Ovary (tissue), 9 donors: ENCODE results near the gene HPSE2. TPM values are rescaled to one million over a fixed set of nuclear protein-coding genes. Genes with fewer than 3 reads are reported as not detected.

ENCODE experiments used
- DNase-seq, 5 donors: peaks; one replicate each; pipeline ENCODE4 v3.0.0-alpha.2; 2019 to 2020
- H3K27ac ChIP-seq, 2 donors: fragments of 200-600 bp; one replicate each; pipeline versions ENCODE4 v1.5.1 to v1.8.0; 2019 to 2022
- H3K27me3 ChIP-seq: fragments of 200-600 bp; one replicate; pipeline ENCODE4 v1.8.0; 2022
- H3K36me3 ChIP-seq: fragments of 200-600 bp; sonication (generic); one replicate; pipeline ENCODE4 v1.5.1; 2019
- H3K4me1 ChIP-seq: one replicate; pipeline ENCODE4 v1.8.1; 2013; ENCODE audit warnings: mild to moderate bottlenecking, moderate library complexity; ENCODE audit not compliant: insufficient read depth
- H3K4me3 ChIP-seq: fragments of 200-600 bp; sonication (generic); one replicate; pipeline ENCODE4 v1.5.1; 2017
- H3K9me3 ChIP-seq, 2 donors: fragments of 200-600 bp in 1 of 2; sonication (generic) in 1 of 2; one replicate each; pipeline versions ENCODE4 v1.5.1 to v1.8.1; 2013 to 2019; ENCODE audit warnings: mild to moderate bottlenecking in 1 of 2, moderate library complexity in 1 of 2
- CTCF ChIP-seq, 3 donors: fragments of 450-650 bp in 2 of 3; fragments of 200-600 bp in 1 of 3; IDR thresholded peaks; one replicate each; pipeline versions ENCODE4 v1.5.1 to v1.8.0; 2016 to 2022; ENCODE audit warnings: antibody characterized with exemption in 3 of 3, mild to moderate bottlenecking in 1 of 3
- EP300 ChIP-seq: sonication (generic); formaldehyde crosslinking; IDR thresholded peaks from one replicate; pipeline ENCODE4 v1.6.1; 2017; ENCODE audit warnings: antibody characterized with exemption
- POLR2A ChIP-seq: fragments of 450-650 bp; IDR thresholded peaks from one replicate; pipeline ENCODE4 v1.6.1; 2017; ENCODE audit warnings: antibody characterized with exemption, mild to moderate bottlenecking, moderate library complexity
- WGBS, 3 donors: extraction: QIAGEN DNeasy Blood & Tissue Kit in 1 of 3; methylation state at CpG; one replicate each; pipeline versions ENCODE4 v1.1.5 to v1.1.7; 2013 to 2017; 5-methylcytosine and 5-hydroxymethylcytosine counted together
- intact Hi-C, 4 donors: fragments of 100-400 bp; cut with DNase I; formaldehyde crosslinking; loops; one replicate each; pipeline versions ENCODE4 v1.11.0 to v1.15.1; 2022 to 2023
- polyA plus RNA-seq, 2 donors: library from polyadenylated mRNA; stranded (reverse); fragments of 200-250 nt in 1 of 2; fragments of 350-450 nt in 1 of 2; fragmentation: Illumina TruSeq in 1 of 2; extraction: RNeasy Lipid Tissue Mini Kit (QIAGEN cat#74804) in 1 of 2; gene quantifications; one replicate each; pipeline ENCODE4 v1.2.3, GENCODE V29; 2013 to 2014
- total RNA-seq, 7 donors: library from RNA; depleted of rRNA in 2 of 7; stranded (reverse); fragments of >200 nt in 2 of 7; fragmentation: NEBNext Ultra II Directional in 3 of 7; extraction: Animal tissue kit (Norgen Biotek cat#: 25700) in 3 of 7; gene quantifications; one replicate each; pipeline versions ENCODE4 v1.1.0 to v1.2.4, GENCODE V29; 2016 to 2023
- donor health status: DM: no; HTN: no; CAD: no; lungs with moderate emphysema.
- donor health status: DM: no; HTN: no; CAD: no.
- donor health status: Bipolar disorder and iron deficiency.
- donor health status: DM: yes; HTN: yes; CAD: no.
- donor health status: DM: no; HTN: no; CAD: no.
- donor health status: DM: yes; HTN: yes; CAD: no.

The HPSE2 gene
- total and polyA plus RNA-seq, 9 donors = 0.07 to 1.2 (median 0.12) TPM; not detected in 4

DNA sequence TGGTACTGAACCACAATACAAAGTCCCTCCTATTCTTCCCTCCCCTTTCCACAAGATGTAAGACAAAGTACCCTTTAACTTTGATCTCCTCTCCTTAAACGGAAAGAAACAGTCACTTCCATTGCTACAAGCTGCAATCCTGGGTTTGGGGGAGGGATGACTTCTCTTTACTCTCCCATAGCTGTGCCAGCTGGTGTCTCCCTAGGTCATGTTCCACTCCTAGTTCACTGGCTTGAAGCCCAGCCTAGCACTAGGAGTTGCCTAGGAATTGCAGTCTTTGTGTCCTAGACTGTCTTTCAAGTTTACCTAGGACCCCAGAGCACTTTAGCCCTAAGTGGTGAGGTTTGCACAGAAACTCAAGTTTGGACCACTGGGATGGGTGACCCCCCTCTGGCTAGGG is 311.1 kb downstream of the HPSE2 start:
- intact Hi-C loops = no loop called here
- Histone ChIP-seq H3K9me3 (no peaks in the 10 kb centered on the region), H3K27me3 (no peaks in the 10 kb centered on the region), H3K4me1 (no peaks in the 10 kb centered on the region), H3K36me3 (no peaks in the 10 kb centered on the region), H3K27ac (no peak overlapping the region), H3K4me3 (no peak overlapping the region)
- no peak for TF ChIP-seq CTCF (IDR thresholded peaks at IDR 0.05)
- TF ChIP-seq POLR2A = no peak
- no peak for TF ChIP-seq EP300
- DNase-seq = no peak
- 12 to 30% (median 20%) methylated on average over 1 of the region's 1 CpG for WGBS, 3 donors

- 38 to 48% (median 45%) methylated on average over 2 of the region's 2 CpGs for WGBS, 3 donors
- intact Hi-C loops = no loop called here
- Histone ChIP-seq H3K4me1 (no peaks in the 10 kb centered on the region), H3K4me3 (no peak overlapping the region), H3K9me3 (no peaks in the 10 kb centered on the region), H3K27ac (no peak overlapping the region), H3K27me3 (no peaks in the 10 kb centered on the region), H3K36me3 (no peaks in the 10 kb centered on the region)
- no peak for DNase-seq
- no peak for TF ChIP-seq CTCF (IDR thresholded peaks at IDR 0.05)
- no peak for TF ChIP-seq POLR2A
- TF ChIP-seq EP300 = no peak
Measured at GRCh38 chr10:98921316-98921715, 314.3 kb downstream of the HPSE2 start.

GRCh38 chr10:98920807-98921206 is 314.8 kb downstream of the HPSE2 start:
- Histone ChIP-seq H3K4me1 (no peaks in the 10 kb centered on the region), H3K27me3 (no peaks in the 10 kb centered on the region), H3K4me3 (no peak overlapping the region), H3K27ac (no peak overlapping the region), H3K36me3 (no peaks in the 10 kb centered on the region), H3K9me3 (no peaks in the 10 kb centered on the region)
- no peak for DNase-seq
- intact Hi-C loops = no loop called here
- no peak for TF ChIP-seq POLR2A
- TF ChIP-seq EP300 = no peak
- TF ChIP-seq CTCF (IDR thresholded peaks at IDR 0.05) = no peak
- 6 to 29% (median 12%) methylated on average over 2 of the region's 2 CpGs for WGBS, 3 donors

- Histone ChIP-seq H3K9me3 (no peaks in the 10 kb centered on the region), H3K27me3 (no peaks in the 10 kb centered on the region), H3K36me3 (no peaks in the 10 kb centered on the region), H3K4me1 (no peaks in the 10 kb centered on the region), H3K4me3 (no peak overlapping the region), H3K27ac (no peak overlapping the region)
- TF ChIP-seq POLR2A (no peak), CTCF (IDR thresholded peaks at IDR 0.05) (no peak)
- DNase-seq = no peak
- intact Hi-C loops = no loop called here
Measured at GRCh38 chr10:98920360-98920759, 315.3 kb downstream of the HPSE2 start.

GRCh38 chr10:98919899-98920298 is 315.8 kb downstream of the HPSE2 start:
- H3K27me3 ChIP-seq = no peaks in the 10 kb centered on the region
- intact Hi-C loops = no loop called here
- DNase-seq = no peak
- H3K36me3 ChIP-seq = no peaks in the 10 kb centered on the region
- no peak overlapping the region for H3K4me3 ChIP-seq
- H3K4me1 ChIP-seq = no peaks in the 10 kb centered on the region
- no peaks in the 10 kb centered on the region for H3K9me3 ChIP-seq
- no peak for TF ChIP-seq POLR2A
- no peak for TF ChIP-seq CTCF (IDR thresholded peaks at IDR 0.05)
- no peak for TF ChIP-seq EP300
- WGBS, 3 donors = 69 to 78% (median 73%) methylated on average over 2 of the region's 2 CpGs
- no peak overlapping the region for H3K27ac ChIP-seq
